Thyroid gland (tissue), 4 donors: Measurements from ENCODE around the gene ZC3H7A.

Source experiments
- CTCF ChIP-seq, 6 experiments: fragments of 200-600 bp in 3 of 6; fragments of 450-650 bp in 3 of 6; sonication (generic) in 3 of 6; IDR thresholded peaks; one replicate each; pipeline ENCODE4 v1.5.1; 2016 to 2019; ENCODE audit warnings: antibody characterized with exemption in 6 of 6, mild to moderate bottlenecking in 2 of 6, inconsistent platforms in 1 of 6, moderate library complexity in 1 of 6
- POLR2A ChIP-seq, 2 donors: fragments of 450-650 bp; IDR thresholded peaks; one replicate each; pipeline ENCODE4 v1.6.1; 2017; ENCODE audit warnings: antibody characterized with exemption in 2 of 2, mild to moderate bottlenecking in 2 of 2, moderate library complexity in 1 of 2

GRCh38 chr16:11784038-11784369 lies 13.1 kb downstream of the ZC3H7A start:
- TF ChIP-seq CTCF (IDR thresholded peaks at IDR 0.05) (no peak), POLR2A (IDR thresholded peaks at IDR 0.05) (no peak)
